Fibroblast of lung (primary cell): ENCODE data around the gene CEACAM8. TPM values are rescaled to one million over a fixed set of nuclear protein-coding genes. Genes with fewer than 3 reads are reported as not detected.
A peak's percentile ranks its signal among the peaks of the same experiment; 100 is the strongest.

ENCODE experiments used
- DNase-seq, 2 donors: peaks; one replicate each; pipeline versions ENCODE4 v3.0.0 to v3.0.0-alpha.2; 2010; ENCODE audit warnings: low read depth in 2 of 2
- H2AFZ ChIP-seq: 2 replicates; pipeline ENCODE4 v1.5.1; 2012; ENCODE audit warnings: low read length, control low read depth, inconsistent platforms
- H3K27ac ChIP-seq: 2 replicates; pipeline ENCODE4 v1.5.1; 2011; ENCODE audit warnings: low read length, control low read depth; ENCODE audit not compliant: insufficient read depth
- H3K27me3 ChIP-seq: 2 replicates; pipeline ENCODE4 v1.5.1; 2011; ENCODE audit warnings: mild to moderate bottlenecking, low read length; ENCODE audit not compliant: control insufficient read depth, insufficient read depth
- H3K36me3 ChIP-seq: 2 replicates; pipeline ENCODE4 v1.5.1; 2011; ENCODE audit warnings: low read length; ENCODE audit not compliant: control insufficient read depth, insufficient read depth
- H3K4me1 ChIP-seq: 2 replicates; pipeline ENCODE4 v1.5.1; 2011; ENCODE audit warnings: low read length; ENCODE audit not compliant: control insufficient read depth, insufficient read depth; ENCODE audit errors: extremely low read depth
- H3K4me2 ChIP-seq: 2 replicates; pipeline ENCODE4 v1.5.1; 2011; ENCODE audit warnings: low read length, control low read depth; ENCODE audit not compliant: insufficient read depth; ENCODE audit errors: extremely low read depth
- H3K4me3 ChIP-seq, 4 experiments: fragments of 200-600 bp in 1 of 4; sonication (generic) in 1 of 4; replicated peaks in 1 of 4; 2 replicates each; pipeline ENCODE4 v1.5.1; 2011 to 2016; ENCODE audit warnings: low read length in 4 of 4, low read depth in 3 of 4, mild to moderate bottlenecking in 3 of 4, control low read depth in 2 of 4, inconsistent platforms in 1 of 4, mixed read lengths in 1 of 4; ENCODE audit not compliant: insufficient read depth in 1 of 4; ENCODE audit errors: control extremely low read depth in 1 of 4
- H3K79me2 ChIP-seq: 2 replicates; pipeline ENCODE4 v1.5.1; 2012; ENCODE audit warnings: mild to moderate bottlenecking, low read length, inconsistent platforms; ENCODE audit not compliant: control insufficient read depth, insufficient read depth
- H3K9ac ChIP-seq: 2 replicates; pipeline ENCODE4 v1.5.1; 2011; ENCODE audit warnings: mild to moderate bottlenecking, low read length, control low read depth; ENCODE audit not compliant: insufficient read depth
- H3K9me3 ChIP-seq: 2 replicates; pipeline ENCODE4 v1.5.1; 2012; ENCODE audit warnings: low read depth, low read length; ENCODE audit not compliant: control insufficient read depth, insufficient read depth
- H4K20me1 ChIP-seq: 2 replicates; pipeline ENCODE4 v1.5.1; 2011; ENCODE audit warnings: low read length; ENCODE audit not compliant: control insufficient read depth, insufficient read depth; ENCODE audit errors: extremely low read depth
- CTCF ChIP-seq, 2 donors: IDR thresholded peaks in 1 of 2; conservative IDR thresholded peaks in 1 of 2; 1 replicate in 1 of 2; 2 replicates in 1 of 2; pipeline ENCODE4 v1.5.1; 2011 to 2012; ENCODE audit warnings: low read length in 2 of 2, control low read depth in 1 of 2, inconsistent platforms in 1 of 2, low read depth in 1 of 2, mild to moderate bottlenecking in 1 of 2
- EZH2 ChIP-seq: IDR thresholded peaks from 2 replicates; pipeline ENCODE4 v1.5.1; 2012; ENCODE audit warnings: low read length, control low read depth, mild to moderate bottlenecking; ENCODE audit errors: missing control alignments
- polyA plus RNA-seq, 2 donors: library from polyadenylated mRNA; depleted of rRNA in 1 of 2; stranded (reverse) in 1 of 2; unstranded in 1 of 2; fragments of >200 nt; gene quantifications; 2 replicates each; pipeline ENCODE4 v1.2.1, GENCODE V29; 2011 to 2012; ENCODE audit warnings: missing spikeins in 1 of 2
- total RNA-seq: library from RNA; depleted of rRNA; stranded (reverse); fragments of >200 nt; gene quantifications from 2 replicates; pipeline ENCODE4 v1.2.1, GENCODE V29; 2014

The CEACAM8 gene
- total and polyA plus RNA-seq, 2 donors (not counting 1 experiment from before 2014, with no cell fraction given): not detected

GRCh38 chr19:42555317-42555716 lies 39.4 kb downstream of the CEACAM8 start:
- H3K4me3 ChIP-seq: no peak overlapping the region
- no peak overlapping the region for H3K27ac ChIP-seq
- no peak overlapping the region for H2AFZ ChIP-seq
- H3K4me2 ChIP-seq: no peak overlapping the region
- H3K9me3 ChIP-seq: no peaks in the 10 kb centered on the region
- TF ChIP-seq EZH2 (no peak), CTCF (conservative IDR thresholded peaks at IDR 0.05 in 1 of 2, IDR thresholded peaks at IDR 0.05 in 1 of 2; ENCODE audit: low read depth in 1 of 2, low read length in 2 of 2) (no peak)
- no peaks in the 10 kb centered on the region for H4K20me1 ChIP-seq
- no peaks in the 10 kb centered on the region for H3K4me1 ChIP-seq
- DNase-seq: no peak
- no peaks in the 10 kb centered on the region for H3K79me2 ChIP-seq
- H3K27me3 ChIP-seq: peaks cover 19% of the 10 kb centered on the region
- no peak overlapping the region for H3K9ac ChIP-seq
- no peaks in the 10 kb centered on the region for H3K36me3 ChIP-seq

- no peak overlapping the region for H3K4me3 ChIP-seq
- H3K27ac ChIP-seq: no peak overlapping the region
- no peak overlapping the region for H3K9ac ChIP-seq
- no peaks in the 10 kb centered on the region for H4K20me1 ChIP-seq
- H3K79me2 ChIP-seq: no peaks in the 10 kb centered on the region
- TF ChIP-seq EZH2: no peak
- TF ChIP-seq CTCF (conservative IDR thresholded peaks at IDR 0.05 in 1 of 2, IDR thresholded peaks at IDR 0.05 in 1 of 2; ENCODE audit: low read depth in 1 of 2, low read length in 2 of 2): no peak
- H3K4me1 ChIP-seq: no peaks in the 10 kb centered on the region
- H3K4me2 ChIP-seq: no peak overlapping the region
- no peak overlapping the region for H2AFZ ChIP-seq
- no peaks in the 10 kb centered on the region for H3K36me3 ChIP-seq
- no peaks in the 10 kb centered on the region for H3K9me3 ChIP-seq
- H3K27me3 ChIP-seq: peaks cover 12% of the 10 kb centered on the region
- no peak for DNase-seq
These were observed 40.6 kb downstream of the CEACAM8 start for GRCh38 chr19:42554046-42554575.

GRCh38 chr19:42553292-42554045 lies 41.3 kb downstream of the CEACAM8 start:
- Histone ChIP-seq H3K4me3 (no peak overlapping the region), H3K9ac (no peak overlapping the region), H3K4me1 (no peaks in the 10 kb centered on the region), H3K27me3 (peaks cover 12% of the 10 kb centered on the region), H2AFZ (no peak overlapping the region), H3K4me2 (no peak overlapping the region), H3K27ac (no peak overlapping the region), H3K79me2 (no peaks in the 10 kb centered on the region), H4K20me1 (no peaks in the 10 kb centered on the region), H3K36me3 (no peaks in the 10 kb centered on the region), H3K9me3 (no peaks in the 10 kb centered on the region)
- no peak for TF ChIP-seq CTCF (conservative IDR thresholded peaks at IDR 0.05 in 1 of 2, IDR thresholded peaks at IDR 0.05 in 1 of 2; ENCODE audit: low read depth in 1 of 2, low read length in 2 of 2)
- DNase-seq: peak; percentile 53 to 79
